ENCODE data around the gene PTPRB.
"Not testable (repeated sequence)": the region's sequence is repeated elsewhere in the genome, so short reads cannot be mapped to it uniquely, and the experiment has no call there.

The PTPRB gene

GRCh38 chr12:70540996-70541395, 96.2 kb downstream of the PTPRB start:
- DNase-seq (ENCODE audit: low spot score): no peak

- no peak for DNase-seq (ENCODE audit: low spot score)
These were observed 100.6 kb downstream of the PTPRB start for GRCh38 chr12:70536650-70537049.

- DNase-seq (ENCODE audit: low spot score): no peak
These were observed 101.3 kb downstream of the PTPRB start for GRCh38 chr12:70535896-70536374.

GRCh38 chr12:70534466-70534865, 102.8 kb downstream of the PTPRB start:
- no peak for DNase-seq (ENCODE audit: low spot score)

GRCh38 chr12:70529647-70530046, 107.6 kb downstream of the PTPRB start:
- DNase-seq (ENCODE audit: low spot score): no peak

GRCh38 chr12:70520847-70521246, 116.4 kb downstream of the PTPRB start:
- DNase-seq (ENCODE audit: low spot score): no peak

- no peak for DNase-seq (ENCODE audit: low spot score)
These were observed 123.8 kb downstream of the PTPRB start for GRCh38 chr12:70513426-70513825.

- DNase-seq (ENCODE audit: low spot score): no peak
These were observed 129.1 kb downstream of the PTPRB start for GRCh38 chr12:70508178-70508577.

- DNase-seq (ENCODE audit: low spot score): no peak
These were observed 129.8 kb downstream of the PTPRB start for GRCh38 chr12:70507442-70507841.

- DNase-seq (ENCODE audit: low spot score): no peak
These were observed 139.7 kb downstream of the PTPRB start for GRCh38 chr12:70497508-70497907.

GRCh38 chr12:70492904-70493303, 144.3 kb downstream of the PTPRB start:
- not testable (repeated sequence) for DNase-seq (ENCODE audit: low spot score)

GRCh38 chr12:70490928-70491327, 146.3 kb downstream of the PTPRB start:
- not testable (repeated sequence) for DNase-seq (ENCODE audit: low spot score)

- no peak for DNase-seq (ENCODE audit: low spot score)
These were observed 149.8 kb downstream of the PTPRB start for GRCh38 chr12:70487440-70487839.

GRCh38 chr12:70486588-70486987, 150.6 kb downstream of the PTPRB start:
- DNase-seq (ENCODE audit: low spot score): no peak

- DNase-seq (ENCODE audit: low spot score): no peak
These were observed 151.5 kb downstream of the PTPRB start for GRCh38 chr12:70485704-70486103.

- DNase-seq (ENCODE audit: low spot score): no peak
These were observed 152.8 kb downstream of the PTPRB start for GRCh38 chr12:70484464-70484863.

- DNase-seq (ENCODE audit: low spot score): no peak
These were observed 154.5 kb downstream of the PTPRB start for GRCh38 chr12:70482764-70483163.

- DNase-seq (ENCODE audit: low spot score): no peak
These were observed 167.9 kb downstream of the PTPRB start for GRCh38 chr12:70469221-70469820.

- DNase-seq (ENCODE audit: low spot score): no peak
These were observed 168.5 kb downstream of the PTPRB start for GRCh38 chr12:70468741-70469140.

GRCh38 chr12:70467918-70468733, 169.1 kb downstream of the PTPRB start:
- DNase-seq (ENCODE audit: low spot score): no peak

GRCh38 chr12:70467476-70467875, 169.8 kb downstream of the PTPRB start:
- DNase-seq (ENCODE audit: low spot score): no peak

GRCh38 chr12:70466753-70467152, 170.5 kb downstream of the PTPRB start:
- DNase-seq (ENCODE audit: low spot score): no peak
